CD1c-positive myeloid dendritic cell (primary cell): ENCODE data around the gene OR5J2.
"Not testable (repeated sequence)": the region's sequence is repeated elsewhere in the genome, so short reads cannot be mapped to it uniquely, and the experiment has no call there.

Experiments
- DNase-seq: peaks from one replicate; pipeline ENCODE4 v3.0.0-alpha.2; 2016; ENCODE audit errors: extremely low spot score

The OR5J2 gene

GRCh38 chr11:56176318-56176717 is at the start of gene OR5J2:
OR5J2 (plus strand) TSS chr11:56176618; CDS start chr11:56176618, 0 bp downstream.
- DNase-seq: no peak

- no peak for DNase-seq
Observed at GRCh38 chr11:56140151-56140661, 36.2 kb upstream of the OR5J2 start, which contains the start of gene OR8J3. OR8J3 (minus strand) TSS chr11:56140201; CDS start chr11:56137718, 2,483 bp downstream.

GRCh38 chr11:56143681-56144080 is 32.7 kb upstream of the OR5J2 start:
- not testable (repeated sequence) for DNase-seq

- DNase-seq: no peak
Observed at GRCh38 chr11:56151376-56151775, 25.0 kb upstream of the OR5J2 start.

GRCh38 chr11:56152333-56152732 is 24.1 kb upstream of the OR5J2 start:
- DNase-seq: no peak

- DNase-seq: no peak
Observed at GRCh38 chr11:56160217-56160616, 16.2 kb upstream of the OR5J2 start, which contains the start of gene OR8K5. OR8K5 (minus strand) TSS chr11:56160317; CDS start chr11:56160317, 0 bp downstream.

GRCh38 chr11:56163804-56164203 is 12.6 kb upstream of the OR5J2 start:
- no peak for DNase-seq

- no peak for DNase-seq
Observed at GRCh38 chr11:56172256-56172830, 4.1 kb upstream of the OR5J2 start.

- no peak for DNase-seq
Observed at GRCh38 chr11:56183459-56183858, 7.0 kb downstream of the OR5J2 start.

- DNase-seq: no peak
Observed at GRCh38 chr11:56188602-56189001, 12.2 kb downstream of the OR5J2 start.

- no peak for DNase-seq
Observed at GRCh38 chr11:56196705-56197104, 20.3 kb downstream of the OR5J2 start.

GRCh38 chr11:56197367-56197766 is 20.9 kb downstream of the OR5J2 start:
- DNase-seq: no peak

- no peak for DNase-seq
Observed at GRCh38 chr11:56207790-56208189, 31.4 kb downstream of the OR5J2 start.

GRCh38 chr11:56214537-56214936 is 38.1 kb downstream of the OR5J2 start:
- no peak for DNase-seq

GRCh38 chr11:56219735-56220134 is 43.3 kb downstream of the OR5J2 start:
- not testable (repeated sequence) for DNase-seq
